HEK293T (cell line): Measurements from ENCODE around the gene CUTC.

ENCODE experiments used
- ARNT ChIP-seq: fragments of 450-650 bp; IDR thresholded peaks from 2 replicates; pipeline ENCODE4 v1.6.1; 2017; ENCODE audit warnings: mild to moderate bottlenecking
- BHLHE40 ChIP-seq: fragments of 450-650 bp; IDR thresholded peaks from 2 replicates; pipeline ENCODE4 v1.6.1; 2016; ENCODE audit warnings: mild to moderate bottlenecking, moderate library complexity, borderline replicate concordance
- CTBP1 ChIP-seq: fragments of 450-650 bp; IDR thresholded peaks from 2 replicates; pipeline ENCODE4 v1.6.1; 2016; ENCODE audit warnings: borderline replicate concordance
- ELF4 ChIP-seq: fragments of 450-650 bp; IDR thresholded peaks from 2 replicates; pipeline ENCODE4 v1.6.1; 2017; ENCODE audit warnings: antibody characterized with exemption
- FOXM1 ChIP-seq: fragments of 450-650 bp; IDR thresholded peaks from 2 replicates; pipeline ENCODE4 v1.6.1; 2017; ENCODE audit warnings: mild to moderate bottlenecking, borderline replicate concordance
- HDGF ChIP-seq: fragments of 450-650 bp; IDR thresholded peaks from 2 replicates; pipeline ENCODE4 v1.6.1; 2017; ENCODE audit warnings: antibody characterized with exemption, borderline replicate concordance
- L3MBTL2 ChIP-seq: fragments of 450-650 bp; conservative IDR thresholded peaks from 2 replicates; pipeline ENCODE4 v1.6.1; 2016; ENCODE audit warnings: mild to moderate bottlenecking
- LEF1 ChIP-seq: fragments of 450-650 bp; IDR thresholded peaks from 2 replicates; pipeline ENCODE4 v1.6.1; 2017; ENCODE audit warnings: mild to moderate bottlenecking, borderline replicate concordance
- NFRKB ChIP-seq: fragments of 450-650 bp; IDR thresholded peaks from 2 replicates; pipeline ENCODE4 v1.6.1; 2016; ENCODE audit warnings: mild to moderate bottlenecking, moderate library complexity
- PKNOX1 ChIP-seq: fragments of 450-650 bp; IDR thresholded peaks from 2 replicates; pipeline ENCODE4 v1.6.1; 2016
- SP1 ChIP-seq: fragments of 450-650 bp; IDR thresholded peaks from 2 replicates; pipeline ENCODE4 v1.6.1; 2017
- SUZ12 ChIP-seq: fragments of 450-650 bp; IDR thresholded peaks from 2 replicates; pipeline ENCODE4 v1.6.1; 2016; ENCODE audit warnings: mild to moderate bottlenecking
- TARDBP ChIP-seq: fragments of 450-650 bp; IDR thresholded peaks from 2 replicates; pipeline ENCODE4 v1.6.1; 2016
- ZNF384 ChIP-seq: fragments of 450-650 bp; IDR thresholded peaks from 2 replicates; pipeline ENCODE4 v1.6.1; 2016

GRCh38 chr10:99784727-99785441, 52.9 kb downstream of the CUTC start:
- TF ChIP-seq ZNF384 (no peak), HDGF (no peak), SP1 (no peak), L3MBTL2 (no peak), BHLHE40 (no peak), PKNOX1 (no peak), FOXM1 (no peak), LEF1 (no peak), SUZ12 (no peak), ARNT (no peak), CTBP1 (no peak), TARDBP (no peak), NFRKB (no peak), ELF4 (no peak)
